ENCODE results near the gene KRT31.
"Not testable (repeated sequence)": the region's sequence is repeated elsewhere in the genome, so short reads cannot be mapped to it uniquely, and the experiment has no call there.

Gene KRT31

DNA sequence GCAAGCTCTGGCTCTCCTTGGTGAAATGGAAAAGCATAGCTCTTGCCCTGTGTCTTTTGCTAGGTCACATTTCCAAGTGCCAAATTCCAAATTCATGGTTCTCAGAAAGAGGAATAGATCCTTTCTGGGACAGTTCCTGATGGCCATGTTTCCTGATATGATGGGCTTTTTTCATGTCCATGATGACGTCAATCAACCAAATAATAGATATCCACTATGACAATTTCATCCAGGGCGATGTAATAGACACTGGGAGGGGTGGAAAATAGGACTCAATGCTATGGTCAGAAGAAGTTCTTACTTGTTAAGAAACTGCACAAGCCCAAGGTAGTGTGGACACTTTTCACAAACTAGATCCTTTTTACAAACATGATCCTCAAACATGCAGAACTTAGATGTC lies 46.2 kb downstream of the KRT31 start:
- DNase-seq (ENCODE audit: low spot score), result no peak
- H3K27me3 ChIP-seq (ENCODE audit: insufficient read depth, poor library complexity, severe bottlenecking), result no peaks in the 10 kb centered on the region

DNA sequence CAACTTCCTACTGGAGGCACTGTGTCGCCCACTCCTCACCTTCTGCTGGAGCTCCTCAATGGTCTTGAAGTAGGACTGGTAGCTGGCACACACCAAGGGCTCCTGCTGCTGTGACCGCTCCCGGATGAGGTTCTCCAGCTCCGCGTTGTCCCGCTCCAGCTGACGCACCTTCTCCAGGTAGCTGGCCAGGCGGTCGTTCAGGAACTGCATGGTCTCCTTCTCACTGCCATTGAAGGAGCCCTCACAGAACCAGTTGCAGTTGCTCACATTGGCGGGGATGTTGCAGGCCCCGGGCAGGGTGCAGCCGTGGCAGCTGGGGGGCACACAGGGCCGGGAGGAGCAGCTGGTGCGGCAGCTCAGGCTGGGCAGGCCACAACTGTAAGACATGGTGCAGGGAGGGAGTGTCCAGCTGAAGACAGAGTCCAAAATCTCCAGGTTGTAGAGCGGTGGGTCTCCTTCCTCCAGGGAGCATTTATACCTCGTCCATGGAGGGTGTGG lies 47.0 kb downstream of the KRT31 start, which contains the start of gene KRT33A:
Gene KRT33A (minus strand): TSS at position 448 of the 498 bp plus-strand sequence. CDS start 61 bp downstream, at position 387.
- ATAC-seq (ENCODE audit: low read depth); H3K27me3 ChIP-seq (ENCODE audit: insufficient read depth, poor library complexity, severe bottlenecking): not testable (repeated sequence)

More for the DNA sequence above, 46.2 kb downstream of the KRT31 start:
- TF ChIP-seq, protein P1, sequence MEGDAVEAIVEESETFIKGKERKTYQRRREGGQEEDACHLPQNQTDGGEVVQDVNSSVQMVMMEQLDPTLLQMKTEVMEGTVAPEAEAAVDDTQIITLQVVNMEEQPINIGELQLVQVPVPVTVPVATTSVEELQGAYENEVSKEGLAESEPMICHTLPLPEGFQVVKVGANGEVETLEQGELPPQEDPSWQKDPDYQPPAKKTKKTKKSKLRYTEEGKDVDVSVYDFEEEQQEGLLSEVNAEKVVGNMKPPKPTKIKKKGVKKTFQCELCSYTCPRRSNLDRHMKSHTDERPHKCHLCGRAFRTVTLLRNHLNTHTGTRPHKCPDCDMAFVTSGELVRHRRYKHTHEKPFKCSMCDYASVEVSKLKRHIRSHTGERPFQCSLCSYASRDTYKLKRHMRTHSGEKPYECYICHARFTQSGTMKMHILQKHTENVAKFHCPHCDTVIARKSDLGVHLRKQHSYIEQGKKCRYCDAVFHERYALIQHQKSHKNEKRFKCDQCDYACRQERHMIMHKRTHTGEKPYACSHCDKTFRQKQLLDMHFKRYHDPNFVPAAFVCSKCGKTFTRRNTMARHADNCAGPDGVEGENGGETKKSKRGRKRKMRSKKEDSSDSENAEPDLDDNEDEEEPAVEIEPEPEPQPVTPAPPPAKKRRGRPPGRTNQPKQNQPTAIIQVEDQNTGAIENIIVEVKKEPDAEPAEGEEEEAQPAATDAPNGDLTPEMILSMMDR (IDR thresholded peaks at IDR 0.05; ENCODE audit: poor library complexity, severe bottlenecking), result no peak
- Histone ChIP-seq H3K27ac (ENCODE audit: poor library complexity, severe bottlenecking) (no peak overlapping the region), H3K36me3 (ENCODE audit: low read depth) (peaks cover 5% of the 10 kb centered on the region; the same call in 1 of the 2 replicates), H3K4me1 (ENCODE audit: insufficient read depth, poor library complexity, severe bottlenecking) (peaks cover 32% of the 10 kb centered on the region), H3K9me3 (ENCODE audit: severe bottlenecking) (no peaks in the 10 kb centered on the region), H3K4me3 (ENCODE audit: severe bottlenecking) (no peak overlapping the region)
- no peak for ATAC-seq (ENCODE audit: low read depth)

DNA sequence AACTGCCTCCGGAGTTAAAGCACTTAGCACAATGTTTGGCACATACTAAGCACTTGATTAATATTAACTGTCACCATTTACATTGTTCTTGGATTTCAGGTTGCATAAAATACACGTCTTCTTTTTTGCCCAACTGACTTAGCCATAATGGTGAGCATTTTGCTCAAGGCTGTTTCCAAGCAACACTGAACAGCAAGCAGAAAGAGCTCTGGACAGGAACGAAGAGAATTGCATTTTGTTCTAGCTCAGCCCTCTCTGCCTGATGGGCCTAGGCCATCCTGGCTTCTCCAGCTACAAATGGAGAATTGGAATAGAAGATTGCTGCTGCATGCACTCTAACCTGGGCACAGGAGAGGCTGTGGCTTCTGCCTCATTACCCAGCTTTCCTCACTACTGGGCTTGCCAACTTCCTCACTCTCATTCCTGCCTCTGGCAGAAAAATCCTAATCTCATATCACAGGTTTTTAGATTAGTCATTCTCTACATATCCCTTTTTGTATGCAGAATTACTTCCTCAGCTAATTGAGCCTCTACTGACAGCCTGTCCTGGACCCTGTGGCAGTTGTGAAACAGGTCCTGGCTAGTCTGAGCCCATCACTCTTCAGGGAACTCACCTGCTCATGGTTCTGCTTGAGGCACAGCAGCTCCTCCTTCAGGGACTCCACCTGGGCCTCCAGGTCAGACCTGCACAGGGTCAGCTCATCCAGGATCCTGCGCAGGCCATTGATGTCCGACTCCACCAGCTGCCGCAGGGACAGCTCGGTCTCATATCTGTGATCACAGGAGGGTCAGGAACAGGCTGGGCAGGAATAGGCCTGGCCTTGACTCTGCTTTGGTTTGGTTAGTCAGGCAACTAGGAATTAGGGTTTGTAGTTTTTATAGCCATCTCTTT lies 49.3 kb downstream of the KRT31 start:
- no peaks in the 10 kb centered on the region for H3K36me3 ChIP-seq (ENCODE audit: low read depth)
- TF ChIP-seq, protein P1 (IDR thresholded peaks at IDR 0.05; ENCODE audit: poor library complexity, severe bottlenecking), result no peak
- H3K27me3 ChIP-seq (ENCODE audit: insufficient read depth, poor library complexity, severe bottlenecking), result no peaks in the 10 kb centered on the region
- ATAC-seq (ENCODE audit: low read depth) (peak; percentile 14; the same call in 1 of the 3 replicates), DNase-seq (ENCODE audit: low spot score) (no peak)
- H3K27ac ChIP-seq (ENCODE audit: poor library complexity, severe bottlenecking), result no peak overlapping the region
- H3K9me3 ChIP-seq (ENCODE audit: severe bottlenecking), result no peaks in the 10 kb centered on the region
- H3K4me3 ChIP-seq (ENCODE audit: severe bottlenecking), result no peak overlapping the region
- peaks cover 14% of the 10 kb centered on the region for H3K4me1 ChIP-seq (ENCODE audit: insufficient read depth, poor library complexity, severe bottlenecking)

More for the DNA sequence above, 47.0 kb downstream of the KRT31 start, which contains the start of gene KRT33A:
- H3K9me3 ChIP-seq (ENCODE audit: severe bottlenecking); H3K27ac ChIP-seq (ENCODE audit: poor library complexity, severe bottlenecking); H3K36me3 ChIP-seq (ENCODE audit: low read depth); DNase-seq (ENCODE audit: low spot score); H3K4me3 ChIP-seq (ENCODE audit: severe bottlenecking): not testable (repeated sequence)
- peaks cover 32% of the 10 kb centered on the region for H3K4me1 ChIP-seq (ENCODE audit: insufficient read depth, poor library complexity, severe bottlenecking)

DNA sequence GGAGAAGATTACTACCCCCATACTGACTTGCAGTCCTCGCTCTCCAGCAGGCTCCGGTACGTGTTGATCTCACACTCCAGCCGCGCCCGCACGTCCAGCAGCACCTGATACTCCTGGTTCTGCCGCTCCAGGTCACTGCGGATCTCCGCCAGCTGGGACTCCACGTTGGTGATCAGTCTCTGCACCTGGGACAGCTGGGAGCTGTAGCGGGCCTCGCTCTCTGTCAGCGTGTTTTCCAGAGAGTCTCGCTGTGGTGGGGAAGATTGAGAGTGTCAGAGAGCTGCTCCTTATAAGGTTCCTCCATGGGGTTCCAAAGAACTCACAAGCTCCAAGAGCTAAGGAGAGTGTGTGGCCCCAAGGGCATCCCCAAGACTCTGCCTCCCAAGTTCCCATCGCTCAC lies 51.0 kb downstream of the KRT31 start:
- H3K27me3 ChIP-seq (ENCODE audit: insufficient read depth, poor library complexity, severe bottlenecking); H3K27ac ChIP-seq (ENCODE audit: poor library complexity, severe bottlenecking); H3K36me3 ChIP-seq (ENCODE audit: low read depth); DNase-seq (ENCODE audit: low spot score); H3K4me1 ChIP-seq (ENCODE audit: insufficient read depth, poor library complexity, severe bottlenecking); ATAC-seq (ENCODE audit: low read depth); H3K4me3 ChIP-seq (ENCODE audit: severe bottlenecking); H3K9me3 ChIP-seq (ENCODE audit: severe bottlenecking): not testable (repeated sequence)

DNA sequence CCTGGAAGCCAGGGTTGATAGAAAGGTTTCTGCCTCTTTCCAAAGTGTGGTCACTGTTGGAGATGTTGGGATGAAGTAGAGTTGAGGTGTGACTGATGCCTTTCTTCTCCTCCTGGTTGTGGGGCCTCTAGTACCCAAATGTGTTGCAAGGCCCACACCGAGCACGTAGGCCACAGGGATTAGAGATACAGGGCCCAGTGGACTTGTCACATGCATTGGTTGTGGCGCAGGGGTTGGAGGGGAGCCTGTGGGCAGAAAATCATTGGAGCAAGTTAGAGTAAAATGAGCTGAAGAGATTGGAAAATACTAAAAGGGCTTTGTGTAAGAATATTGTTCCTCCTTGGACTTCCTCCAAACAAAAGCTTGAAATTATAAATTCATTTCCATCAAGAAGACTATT lies 51.4 kb downstream of the KRT31 start:
- DNase-seq (ENCODE audit: low spot score), result no peak
- H3K27me3 ChIP-seq (ENCODE audit: insufficient read depth, poor library complexity, severe bottlenecking), result no peaks in the 10 kb centered on the region
- TF ChIP-seq, protein P1 (IDR thresholded peaks at IDR 0.05; ENCODE audit: poor library complexity, severe bottlenecking), result no peak

More for the DNA sequence above, 51.4 kb downstream of the KRT31 start:
- H3K36me3 ChIP-seq (ENCODE audit: low read depth), result no peaks in the 10 kb centered on the region
- H3K9me3 ChIP-seq (ENCODE audit: severe bottlenecking), result no peaks in the 10 kb centered on the region
- ATAC-seq (ENCODE audit: low read depth), result no peak
- H3K4me3 ChIP-seq (ENCODE audit: severe bottlenecking), result no peak overlapping the region
- no peak overlapping the region for H3K27ac ChIP-seq (ENCODE audit: poor library complexity, severe bottlenecking)
- H3K4me1 ChIP-seq (ENCODE audit: insufficient read depth, poor library complexity, severe bottlenecking), result peaks cover 4% of the 10 kb centered on the region

Measured in RWPE2 (cell line).